ENCODE data around the gene GARIN6.

DNA sequence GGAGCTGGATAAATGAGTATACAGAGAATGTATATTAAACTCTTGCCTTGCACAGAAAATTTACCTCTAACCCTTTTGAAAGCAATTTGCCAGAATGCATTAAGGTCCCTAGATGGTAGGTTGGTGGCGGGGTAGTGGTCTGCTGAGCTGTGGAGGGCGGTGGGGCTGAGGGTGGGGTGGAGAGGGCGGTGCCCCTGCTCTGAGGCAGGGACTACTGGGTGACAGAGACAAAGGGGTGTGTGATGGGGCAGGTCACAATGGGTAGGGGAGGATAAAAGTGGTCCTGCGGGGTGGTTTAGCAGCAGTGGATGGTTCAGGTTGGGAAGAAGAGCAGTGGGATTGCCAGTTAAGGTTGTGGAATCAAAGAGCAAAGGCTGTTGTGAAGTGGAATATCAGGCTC lies at the start of gene GARIN6:
- TF ChIP-seq, protein P1, sequence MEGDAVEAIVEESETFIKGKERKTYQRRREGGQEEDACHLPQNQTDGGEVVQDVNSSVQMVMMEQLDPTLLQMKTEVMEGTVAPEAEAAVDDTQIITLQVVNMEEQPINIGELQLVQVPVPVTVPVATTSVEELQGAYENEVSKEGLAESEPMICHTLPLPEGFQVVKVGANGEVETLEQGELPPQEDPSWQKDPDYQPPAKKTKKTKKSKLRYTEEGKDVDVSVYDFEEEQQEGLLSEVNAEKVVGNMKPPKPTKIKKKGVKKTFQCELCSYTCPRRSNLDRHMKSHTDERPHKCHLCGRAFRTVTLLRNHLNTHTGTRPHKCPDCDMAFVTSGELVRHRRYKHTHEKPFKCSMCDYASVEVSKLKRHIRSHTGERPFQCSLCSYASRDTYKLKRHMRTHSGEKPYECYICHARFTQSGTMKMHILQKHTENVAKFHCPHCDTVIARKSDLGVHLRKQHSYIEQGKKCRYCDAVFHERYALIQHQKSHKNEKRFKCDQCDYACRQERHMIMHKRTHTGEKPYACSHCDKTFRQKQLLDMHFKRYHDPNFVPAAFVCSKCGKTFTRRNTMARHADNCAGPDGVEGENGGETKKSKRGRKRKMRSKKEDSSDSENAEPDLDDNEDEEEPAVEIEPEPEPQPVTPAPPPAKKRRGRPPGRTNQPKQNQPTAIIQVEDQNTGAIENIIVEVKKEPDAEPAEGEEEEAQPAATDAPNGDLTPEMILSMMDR (IDR thresholded peaks at IDR 0.05) = no peak
- TF ChIP-seq ZFX (IDR thresholded peaks at IDR 0.05; ENCODE audit: borderline replicate concordance) = no peak
